HEK293 (cell line): Measurements from ENCODE around the gene FREM1.

Experiments
- CTCF ChIA-PET: fragments of 350-600 bp; formaldehyde crosslinking; extraction: SDS; loops from one replicate; lab custom pipeline; 2021; ENCODE audit warnings: antibody characterized with exemption; lab: Yijun Ruan, JAX
- POLR2A ChIA-PET: fragments of 300-600 bp; formaldehyde crosslinking; extraction: SDS; loops from one replicate; lab custom pipeline; 2020; ENCODE audit warnings: antibody characterized with exemption, inconsistent platforms; lab: Yijun Ruan, JAX
- H3K27ac ChIP-seq: fragments of 200-500 bp; sonication (Bioruptor generic); 2 replicates; pipeline ENCODE4 v1.5.1; 2014; ENCODE audit warnings: low read depth, low read length, control low read depth, inconsistent platforms; ENCODE audit errors: extremely low read depth
- H3K36me3 ChIP-seq, 2 experiments: fragments of 200-500 bp in 1 of 2; sonication (Bioruptor generic) in 1 of 2; 1 replicate in 1 of 2; 2 replicates in 1 of 2; pipeline ENCODE4 v1.5.1; 2014 to 2017; ENCODE audit warnings: inconsistent platforms in 2 of 2, low read length in 2 of 2; ENCODE audit not compliant: control insufficient read depth in 2 of 2, insufficient read depth in 1 of 2
- H3K4me1 ChIP-seq: fragments of 200-500 bp; sonication (Bioruptor generic); 2 replicates; pipeline ENCODE4 v1.5.1; 2014; ENCODE audit warnings: mild to moderate bottlenecking, low read length, inconsistent platforms; ENCODE audit not compliant: control insufficient read depth, insufficient read depth
- H3K4me3 ChIP-seq: 2 replicates; pipeline ENCODE4 v1.5.1; 2011; ENCODE audit warnings: low read depth, mild to moderate bottlenecking, control low read depth, low read length, moderate library complexity
- H3K9me3 ChIP-seq: fragments of 200-500 bp; sonication (Bioruptor generic); 2 replicates; pipeline ENCODE4 v1.5.1; 2014; ENCODE audit warnings: low read depth, low read length, inconsistent platforms; ENCODE audit not compliant: control insufficient read depth, insufficient read depth
- BCL11B ChIP-seq: fragments of 450-650 bp; formaldehyde crosslinking; IDR thresholded peaks from 2 replicates; pipeline ENCODE4 v1.5.1; 2016; ENCODE audit warnings: low read depth, missing biosample characterization, missing genetic modification characterization
- KLF10 ChIP-seq: fragments of 450-650 bp; IDR thresholded peaks from 2 replicates; pipeline ENCODE4 v1.5.1; 2018; ENCODE audit warnings: missing biosample characterization, mild to moderate bottlenecking, missing genetic modification characterization
- SP7 ChIP-seq: fragments of 450-650 bp; formaldehyde crosslinking; IDR thresholded peaks from 2 replicates; pipeline ENCODE4 v1.5.1; 2016; ENCODE audit warnings: missing biosample characterization, missing genetic modification characterization
- TCF7L2 ChIP-seq: IDR thresholded peaks from 2 replicates; pipeline ENCODE4 v1.6.1; 2011; ENCODE audit warnings: low read depth, mild to moderate bottlenecking, inconsistent platforms, low read length, moderate library complexity, borderline replicate concordance
- TSHZ1 ChIP-seq: fragments of 450-650 bp; formaldehyde crosslinking; IDR thresholded peaks from 2 replicates; pipeline ENCODE4 v1.5.1; 2016; ENCODE audit warnings: missing biosample characterization, missing genetic modification characterization, borderline replicate concordance
- ZBTB1 ChIP-seq: fragments of 450-650 bp; formaldehyde crosslinking; IDR thresholded peaks from 2 replicates; pipeline ENCODE4 v1.5.1; 2016; ENCODE audit warnings: missing biosample characterization, missing genetic modification characterization
- ZBTB20 ChIP-seq: fragments of 450-650 bp; formaldehyde crosslinking; IDR thresholded peaks from 2 replicates; pipeline ENCODE4 v1.5.1; 2016; ENCODE audit warnings: missing biosample characterization, missing genetic modification characterization
- ZBTB44 ChIP-seq: fragments of 450-650 bp; IDR thresholded peaks from 2 replicates; pipeline ENCODE4 v1.5.1; 2018; ENCODE audit warnings: missing biosample characterization, mild to moderate bottlenecking, missing genetic modification characterization
- ZNF157 ChIP-seq: fragments of 450-650 bp; formaldehyde crosslinking; IDR thresholded peaks from 2 replicates; pipeline ENCODE4 v1.5.1; 2016; ENCODE audit warnings: missing biosample characterization, missing genetic modification characterization
- ZNF24 ChIP-seq: fragments of 450-650 bp; formaldehyde crosslinking; IDR thresholded peaks from 2 replicates; pipeline ENCODE4 v1.5.1; 2016; ENCODE audit warnings: missing biosample characterization, missing genetic modification characterization
- ZNF513 ChIP-seq: fragments of 450-650 bp; IDR thresholded peaks from 2 replicates; pipeline ENCODE4 v1.5.1; 2018; ENCODE audit warnings: missing biosample characterization, missing genetic modification characterization
- ZNF560 ChIP-seq: fragments of 450-650 bp; formaldehyde crosslinking; IDR thresholded peaks from 2 replicates; pipeline ENCODE4 v1.5.1; 2017; ENCODE audit warnings: missing biosample characterization, missing genetic modification characterization, borderline replicate concordance
- ZNF610 ChIP-seq: fragments of 450-650 bp; formaldehyde crosslinking; IDR thresholded peaks from 2 replicates; pipeline ENCODE4 v1.5.1; 2016; ENCODE audit warnings: missing biosample characterization, missing genetic modification characterization, borderline replicate concordance
- ZNF639 ChIP-seq: fragments of 450-650 bp; formaldehyde crosslinking; IDR thresholded peaks from 2 replicates; pipeline ENCODE4 v1.5.1; 2016; ENCODE audit warnings: missing biosample characterization, missing genetic modification characterization
- ZNF658 ChIP-seq: fragments of 450-650 bp; formaldehyde crosslinking; IDR thresholded peaks from 2 replicates; pipeline ENCODE4; 2016; ENCODE audit warnings: missing biosample characterization, missing genetic modification characterization

Gene FREM1

GRCh38 chr9:14756291-14756690 is 153.9 kb downstream of the FREM1 start:
- no peak overlapping the region for H3K27ac ChIP-seq
- POLR2A ChIA-PET: no interaction called here
- no peaks in the 10 kb centered on the region for H3K36me3 ChIP-seq
- H3K4me1 ChIP-seq: no peaks in the 10 kb centered on the region
- no peak for TF ChIP-seq ZNF24 (tag by site-specific recombination)
- TF ChIP-seq TCF7L2: no peak
- no peak for TF ChIP-seq ZNF560 (tag by site-specific recombination)
- no peak for TF ChIP-seq ZNF610 (tag by site-specific recombination)
- no peak for TF ChIP-seq ZBTB20 (tag by site-specific recombination)
- TF ChIP-seq ZNF658: no peak
- no peak for TF ChIP-seq BCL11B (tag by site-specific recombination)
- no peak for TF ChIP-seq ZNF513 (tag by site-specific recombination)
- no peak for TF ChIP-seq ZBTB1 (tag by site-specific recombination)
- TF ChIP-seq ZNF157 (tag by site-specific recombination): no peak
- TF ChIP-seq ZBTB44 (tag by site-specific recombination): no peak
- no peak for TF ChIP-seq TSHZ1 (tag by site-specific recombination)
- no peak for TF ChIP-seq SP7
- no peaks in the 10 kb centered on the region for H3K9me3 ChIP-seq
- H3K4me3 ChIP-seq: no peak overlapping the region
- CTCF ChIA-PET: interaction anchor here (0.7 to 0.9 kb wide), 3 partner anchors 8 to 64 kb away, joined by 3 to 5 read pairs (median 4); no protein-coding TSS in a partner anchor

- Histone ChIP-seq H3K9me3 (no peaks in the 10 kb centered on the region), H3K27ac (no peak overlapping the region), H3K36me3 (no peaks in the 10 kb centered on the region), H3K4me3 (no peak overlapping the region), H3K4me1 (no peaks in the 10 kb centered on the region)
- POLR2A ChIA-PET: no interaction called here
- CTCF ChIA-PET: interaction anchor here (1.2 kb wide), 1 partner anchor 11 kb away, joined by 3 read pairs; no protein-coding TSS in a partner anchor
- TF ChIP-seq ZNF639 (tag by site-specific recombination) (no peak), KLF10 (tag by site-specific recombination) (no peak)
Measured at GRCh38 chr9:14752871-14753270, 157.4 kb downstream of the FREM1 start.
